ENCODE measurements around the gene S100A12.

- TF ChIP-seq CTCF (IDR thresholded peaks at IDR 0.05) = no peak
- TF ChIP-seq POLR2A (IDR thresholded peaks at IDR 0.05) = no peak
- TF ChIP-seq EP300 (IDR thresholded peaks at IDR 0.05) = no peak
Measured at GRCh38 chr1:153368495-153368894, 6.9 kb downstream of the S100A12 start.
